Pulmonary artery endothelial cell (primary cell): ENCODE results near the gene SMCO4. TPM values are rescaled to one million over a fixed set of nuclear protein-coding genes. Genes with fewer than 3 reads are reported as not detected.

Source experiments
- DNase-seq: peaks from one replicate; pipeline ENCODE4 v3.0.0-alpha.2; 2011; ENCODE audit warnings: low read depth, low spot score
- total RNA-seq: library from RNA; depleted of rRNA; stranded (reverse); fragments of >200 nt; gene quantifications from 2 replicates; pipeline ENCODE4 v1.2.3, GENCODE V29; 2014

Gene SMCO4
- total RNA-seq, 1 donor from 2014 or later, result 9.0 TPM

DNA sequence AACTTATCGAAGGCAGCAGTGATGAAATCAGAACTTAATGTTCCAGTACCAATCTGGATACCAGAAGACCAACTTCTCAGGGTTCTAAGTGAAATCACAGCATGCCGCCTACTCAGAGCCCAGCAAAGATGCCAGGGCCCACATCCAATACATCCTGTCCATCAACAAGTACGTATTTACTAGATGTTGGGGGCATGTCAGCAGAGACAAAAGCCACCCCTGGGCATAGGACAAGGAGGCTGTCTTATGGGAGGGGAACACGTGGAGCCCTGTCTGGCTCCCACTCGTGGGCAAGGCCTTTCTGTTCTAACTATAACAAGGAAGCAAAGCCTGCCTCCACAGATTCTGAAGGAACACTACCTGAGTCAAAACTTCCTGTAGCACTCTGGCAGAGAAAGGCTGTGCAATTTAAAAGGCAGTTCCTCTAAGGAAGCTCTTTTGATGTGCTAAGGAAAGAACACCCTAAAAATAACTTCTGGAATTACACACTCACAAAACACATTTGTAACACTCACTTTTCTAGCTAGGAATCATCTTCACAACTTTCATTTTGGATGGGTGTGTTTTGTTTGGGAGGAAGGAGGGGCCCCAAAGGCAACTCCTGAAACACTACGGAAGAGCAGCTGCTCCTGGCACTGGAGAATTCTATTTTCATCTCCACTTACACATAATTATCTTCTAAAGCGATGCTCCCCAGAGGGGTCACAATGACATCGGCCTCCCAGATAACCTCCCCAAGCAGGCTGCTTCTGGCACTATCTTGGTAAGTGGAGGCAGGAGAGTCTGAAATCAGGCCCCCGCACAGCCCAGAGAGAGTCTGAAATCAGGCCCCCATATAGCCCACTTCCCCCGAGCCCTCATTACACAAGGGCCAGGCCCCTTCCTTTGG is 14.2 kb downstream of the SMCO4 start:
- no peak for DNase-seq

DNA sequence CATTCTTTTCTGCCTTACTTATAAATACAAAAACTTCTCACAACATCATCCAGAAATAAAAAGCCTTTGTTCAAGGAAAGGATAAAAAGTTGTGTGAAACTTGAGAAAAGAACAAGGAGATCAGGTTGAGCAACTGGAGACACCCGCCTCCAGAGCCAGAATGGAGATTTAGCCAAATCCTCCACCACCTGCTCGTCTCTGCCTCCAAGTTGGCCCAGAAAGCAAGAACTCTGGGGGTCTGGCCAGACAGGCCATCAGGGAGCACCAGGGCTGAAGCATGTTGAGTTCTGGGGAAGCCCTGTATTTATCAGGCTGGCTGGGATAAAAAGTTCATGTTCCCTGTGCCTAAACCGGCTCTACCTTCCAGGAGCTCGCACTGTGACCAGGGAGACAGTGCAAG is 14.9 kb downstream of the SMCO4 start:
- no peak for DNase-seq

DNA sequence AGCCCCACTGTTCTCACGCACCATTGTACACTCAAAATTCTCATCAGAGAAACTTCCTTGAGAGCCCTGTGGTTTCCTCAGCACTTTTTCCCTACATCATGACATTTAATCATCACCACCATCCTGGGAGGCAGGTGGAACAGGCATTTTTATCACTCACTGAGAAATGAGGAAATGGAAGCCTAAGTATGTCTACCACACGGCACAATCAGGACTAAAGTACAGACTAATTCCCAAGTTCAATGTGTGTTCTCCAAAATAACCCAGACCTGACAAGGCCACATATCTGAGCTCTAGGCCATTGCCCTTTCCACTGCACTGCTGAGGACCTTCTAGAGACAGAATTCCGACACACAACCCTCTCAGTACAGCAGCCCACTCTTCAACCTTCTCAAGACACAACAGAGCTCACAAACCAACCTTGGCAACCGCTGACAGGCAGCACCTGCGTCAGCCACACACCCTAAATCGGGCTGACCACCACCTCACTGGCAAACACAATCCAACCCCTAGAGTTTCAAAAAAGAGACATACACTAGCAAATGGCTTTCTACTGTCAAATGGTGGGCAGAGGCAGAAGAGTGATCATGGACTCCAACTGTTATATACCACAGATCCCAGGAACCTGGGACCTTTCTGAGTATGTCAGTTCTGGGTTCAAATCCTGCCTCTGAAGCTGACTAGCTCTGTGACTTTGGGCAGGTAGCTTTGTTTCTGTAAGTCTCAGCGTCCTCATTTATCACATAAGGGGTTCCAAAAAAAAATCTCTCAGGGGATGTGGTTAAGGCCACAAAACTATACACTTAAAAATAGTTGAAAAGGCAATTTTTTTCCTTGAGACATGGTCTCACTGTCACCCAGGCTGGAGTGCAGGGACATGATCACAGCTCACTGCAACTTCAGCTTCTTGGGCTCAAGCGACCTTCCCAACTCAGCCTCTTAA is 16.3 kb downstream of the SMCO4 start:
- no peak for DNase-seq

DNA sequence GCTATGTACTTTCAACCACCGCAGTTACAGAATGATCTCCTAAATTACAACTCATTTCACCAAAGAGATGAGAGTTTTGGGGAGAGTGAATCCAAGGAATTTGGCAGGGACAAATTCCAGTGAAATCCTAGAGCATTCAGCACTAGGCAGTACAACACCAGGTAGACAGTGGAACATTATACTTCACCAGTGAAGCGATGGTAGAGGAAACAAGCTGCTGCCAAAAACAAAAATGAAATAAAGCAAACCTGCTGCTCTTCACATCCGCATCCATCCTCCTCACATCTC is 16.9 kb downstream of the SMCO4 start:
- DNase-seq, result no peak

DNA sequence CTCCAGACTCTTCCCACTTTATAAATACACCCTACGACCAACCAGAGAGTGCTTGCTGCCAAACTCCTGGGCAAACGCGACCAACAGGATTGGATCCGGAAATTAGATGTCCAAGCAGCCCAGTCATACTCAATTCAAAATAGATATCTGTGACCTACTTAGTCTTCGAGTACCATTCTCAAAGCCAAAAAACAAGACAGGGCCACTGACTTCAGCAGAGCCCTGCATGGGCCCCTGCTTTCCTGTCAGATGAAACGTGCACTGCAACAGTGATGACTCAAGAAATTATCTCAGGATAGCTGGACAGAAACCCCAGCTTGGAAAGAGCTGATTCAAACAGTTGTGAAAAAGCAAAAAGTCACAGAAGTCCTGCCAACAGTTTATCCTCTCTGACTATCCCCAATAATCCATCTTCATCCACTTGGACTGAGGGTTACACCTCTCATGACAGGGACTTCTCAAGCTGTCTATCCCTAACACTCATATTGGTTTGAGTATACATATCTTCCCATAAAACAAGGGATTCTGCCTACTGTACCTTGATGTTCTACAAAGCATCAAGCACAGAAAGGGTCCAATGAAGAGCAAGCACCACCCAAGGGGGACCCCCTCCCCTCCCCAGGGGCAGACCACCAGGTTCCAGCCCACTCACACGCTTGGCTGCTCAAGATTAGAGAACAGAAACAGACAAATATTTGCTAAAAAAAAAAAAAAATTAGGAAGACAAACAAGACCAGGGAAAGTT is 17.4 kb downstream of the SMCO4 start:
- no peak for DNase-seq

DNA sequence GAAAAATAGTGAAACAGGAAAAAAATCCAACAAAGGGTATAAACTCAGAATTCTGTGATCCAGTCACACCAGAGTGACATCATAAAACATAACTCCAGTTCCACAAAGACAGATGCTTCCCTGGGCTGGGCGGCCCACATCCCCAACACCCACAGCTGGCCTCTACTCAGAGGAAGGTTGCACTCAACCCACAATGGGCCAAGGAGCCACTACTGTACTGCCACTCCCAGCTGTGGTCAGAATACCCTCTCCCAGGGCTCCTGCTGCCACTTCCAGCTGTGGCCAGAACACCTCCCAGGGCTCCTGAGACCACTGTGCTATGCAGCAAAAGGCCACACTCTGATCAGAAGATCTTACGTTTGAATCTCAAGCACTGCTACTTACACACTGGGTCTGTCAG is 18.3 kb downstream of the SMCO4 start:
- no peak for DNase-seq

DNA sequence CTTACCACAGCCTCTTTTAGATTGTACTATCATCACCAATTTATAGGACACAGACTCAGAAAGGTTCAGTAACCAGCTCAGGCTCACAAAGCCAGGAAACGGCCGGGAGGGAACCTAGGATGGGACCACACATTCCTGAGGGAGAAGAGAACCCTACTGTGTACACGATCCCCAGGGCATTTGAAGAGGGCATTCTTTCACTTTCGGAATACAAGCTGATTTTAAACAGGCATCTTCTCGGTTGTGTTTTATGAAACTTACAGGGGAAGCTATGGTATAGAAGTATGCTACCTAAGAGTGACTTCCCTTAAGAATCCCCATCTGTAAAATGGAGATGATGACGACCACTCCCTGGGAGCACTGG is 19.0 kb downstream of the SMCO4 start:
- no peak for DNase-seq

DNA sequence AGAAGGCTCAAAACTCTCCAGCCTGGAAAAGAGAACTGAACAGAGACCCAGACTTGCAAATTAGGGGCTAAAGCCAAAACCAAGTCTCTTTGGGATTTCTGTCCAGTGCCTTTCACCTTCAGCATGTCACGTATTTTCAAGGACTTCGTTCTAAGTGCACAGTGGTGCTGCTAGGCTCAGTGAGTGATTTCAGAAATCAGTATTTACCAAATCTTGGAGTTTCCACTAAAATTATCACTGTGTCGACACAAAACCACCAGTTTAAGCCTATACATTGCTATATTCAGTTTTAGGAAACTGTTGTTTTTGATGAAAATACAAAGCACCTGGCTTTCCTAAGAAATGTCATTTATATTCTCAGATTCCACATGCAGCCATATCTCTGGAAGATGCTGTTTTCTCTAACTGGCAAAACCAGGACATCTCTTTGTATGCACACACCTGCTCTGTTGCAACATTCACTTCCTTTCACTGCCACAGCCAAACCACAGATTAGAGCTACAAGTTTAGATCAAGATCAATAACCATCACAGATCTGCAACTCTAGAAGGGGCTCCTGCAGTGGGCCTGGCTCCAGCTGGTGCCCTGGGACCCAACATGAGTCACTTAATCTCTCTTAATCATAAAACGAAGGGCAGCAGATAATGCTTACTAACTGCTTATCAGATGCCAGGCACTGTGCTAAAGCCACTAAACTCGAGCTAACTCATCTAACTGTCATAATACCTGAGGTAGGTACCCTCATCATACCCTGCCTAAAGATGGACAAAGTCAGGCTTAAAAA is 22.3 kb downstream of the SMCO4 start:
- no peak for DNase-seq

DNA sequence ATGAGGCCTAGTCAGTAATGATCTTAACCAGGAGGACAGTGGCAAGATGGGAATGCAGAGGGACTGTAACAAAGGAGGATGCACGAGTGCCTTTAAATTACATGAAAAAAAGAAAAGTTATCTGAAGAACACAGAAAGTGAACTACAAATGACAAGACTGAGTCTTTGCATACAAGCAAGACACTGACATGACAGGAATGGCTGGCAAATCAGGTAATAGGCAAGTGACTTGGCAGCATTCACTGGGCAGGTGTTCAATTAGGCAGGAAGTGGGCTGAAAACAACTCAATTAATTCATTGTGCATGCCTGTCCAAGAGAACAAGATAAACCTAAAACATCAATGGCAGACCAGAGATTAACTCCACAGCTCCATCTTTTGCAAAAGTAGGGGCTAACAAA is 24.0 kb downstream of the SMCO4 start:
- DNase-seq, result no peak

DNA sequence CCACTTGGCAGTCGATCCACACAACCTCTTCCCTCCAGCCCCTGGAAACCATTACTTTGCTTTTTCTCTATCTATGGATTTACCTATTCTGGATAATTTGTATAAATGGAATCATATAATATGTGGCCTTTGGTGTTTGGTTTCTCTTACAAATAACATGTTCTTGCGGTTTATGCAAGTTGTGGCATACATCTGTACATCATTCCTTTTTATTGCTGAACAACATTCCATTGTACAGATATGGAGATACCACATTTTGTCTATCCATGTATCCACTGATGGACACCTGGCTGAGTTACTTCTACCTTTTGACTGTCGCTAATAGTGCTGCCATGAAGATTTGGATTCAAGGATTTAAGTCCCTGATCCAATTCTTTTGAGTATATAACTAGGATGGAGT is 25.1 kb downstream of the SMCO4 start:
- DNase-seq, result no peak

DNA sequence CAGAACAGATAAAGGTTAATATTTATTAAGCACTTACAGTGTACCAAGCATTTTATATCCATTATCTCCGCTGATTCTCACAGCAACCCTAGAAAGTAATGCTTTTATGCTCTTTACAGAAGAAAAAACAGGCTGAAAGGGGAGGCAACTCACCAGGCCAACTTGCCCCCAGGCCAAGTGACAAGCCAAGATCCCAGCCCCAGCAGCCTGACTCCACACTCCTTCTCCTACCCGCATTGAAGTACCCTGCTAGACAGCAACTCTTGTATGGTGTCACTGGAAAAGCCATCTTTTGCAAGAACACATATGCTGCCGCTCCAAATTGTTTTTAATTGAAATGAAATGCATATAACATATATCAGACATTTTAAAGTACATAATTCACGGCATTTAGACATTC is 25.6 kb downstream of the SMCO4 start:
- DNase-seq, result no peak

DNA sequence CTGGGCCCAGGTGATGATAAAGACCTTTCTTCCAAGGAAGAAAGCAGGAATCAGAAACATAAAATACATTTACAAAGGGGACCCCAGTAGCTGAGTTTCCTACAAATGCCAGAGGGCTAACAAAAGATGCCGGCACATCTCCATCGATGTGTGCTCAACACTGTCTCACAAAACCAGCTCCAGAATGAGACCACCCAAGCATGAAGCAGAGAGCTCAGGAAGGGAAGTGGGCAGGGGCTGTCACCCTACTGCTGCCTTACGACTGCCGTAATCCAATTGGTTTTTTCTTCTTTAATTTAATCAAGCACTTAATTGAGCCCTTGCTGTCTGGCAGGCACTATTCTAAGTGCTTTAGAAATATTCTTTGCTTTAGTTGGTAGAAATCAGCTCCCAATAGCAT is 26.1 kb downstream of the SMCO4 start:
- no peak for DNase-seq

DNA sequence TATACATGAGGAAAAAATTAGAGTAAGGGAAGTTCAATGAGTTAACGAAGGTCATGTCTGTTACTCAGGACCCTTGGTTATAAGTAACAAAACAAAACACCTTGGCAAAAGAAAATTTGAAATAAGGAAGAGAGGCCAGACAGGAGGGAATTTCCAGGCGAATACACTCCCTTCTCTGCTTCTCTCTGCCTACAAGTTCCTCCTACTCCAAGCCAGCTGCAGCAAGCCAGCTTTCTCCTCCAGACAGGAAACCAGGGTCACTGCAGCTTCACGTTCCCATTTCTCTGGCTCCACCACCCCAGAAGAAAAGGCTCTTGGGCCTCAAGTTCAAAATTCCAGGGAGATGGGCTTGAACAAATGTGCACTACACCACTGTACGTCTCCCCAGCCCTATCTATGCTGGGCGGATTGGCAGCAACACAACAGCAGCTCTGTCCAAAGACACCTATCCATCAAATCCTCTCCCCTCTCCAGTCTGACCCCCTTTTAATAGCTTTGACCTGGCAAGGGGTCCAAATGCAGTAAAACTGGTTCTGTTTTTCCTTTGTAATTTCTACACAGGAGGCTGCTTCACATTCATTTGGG is 27.7 kb downstream of the SMCO4 start:
- no peak for DNase-seq

DNA sequence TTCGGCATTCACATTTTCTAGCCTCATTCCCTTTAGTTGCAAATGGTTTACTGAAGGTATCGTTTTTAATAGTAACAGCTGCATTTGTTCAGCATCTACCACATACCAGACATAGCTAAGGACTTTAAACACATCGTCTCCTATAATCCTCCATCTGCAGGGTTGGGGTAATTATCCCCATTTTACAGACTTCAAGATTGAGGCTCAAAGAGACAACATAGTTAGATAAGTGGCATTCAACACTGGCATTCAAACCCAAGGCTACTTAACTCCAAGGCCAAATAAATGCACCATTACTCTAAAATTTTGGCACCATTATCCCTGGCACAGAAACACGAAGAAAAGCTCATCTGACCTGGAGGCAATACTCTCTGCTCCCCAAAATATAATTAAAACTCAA is 28.5 kb downstream of the SMCO4 start:
- DNase-seq, result no peak

DNA sequence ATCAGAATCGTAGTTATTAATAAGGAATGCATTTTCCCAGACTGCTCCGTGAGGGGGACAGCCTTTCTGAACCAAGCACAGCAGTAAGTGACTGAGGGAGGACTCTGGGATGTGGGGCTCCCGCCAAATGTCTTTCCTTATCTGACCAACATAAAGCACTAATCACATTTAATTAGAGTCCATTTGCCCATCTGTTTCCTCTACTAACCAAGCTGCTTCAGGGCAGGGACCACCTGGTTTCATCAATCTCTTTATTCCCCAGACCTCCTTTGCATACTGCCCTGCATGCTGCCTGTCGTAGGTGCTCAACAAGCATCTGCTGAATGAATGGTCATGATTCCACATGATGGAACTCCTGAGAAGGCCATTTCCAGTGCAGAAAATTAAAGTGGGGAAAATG is 29.4 kb downstream of the SMCO4 start:
- no peak for DNase-seq

DNA sequence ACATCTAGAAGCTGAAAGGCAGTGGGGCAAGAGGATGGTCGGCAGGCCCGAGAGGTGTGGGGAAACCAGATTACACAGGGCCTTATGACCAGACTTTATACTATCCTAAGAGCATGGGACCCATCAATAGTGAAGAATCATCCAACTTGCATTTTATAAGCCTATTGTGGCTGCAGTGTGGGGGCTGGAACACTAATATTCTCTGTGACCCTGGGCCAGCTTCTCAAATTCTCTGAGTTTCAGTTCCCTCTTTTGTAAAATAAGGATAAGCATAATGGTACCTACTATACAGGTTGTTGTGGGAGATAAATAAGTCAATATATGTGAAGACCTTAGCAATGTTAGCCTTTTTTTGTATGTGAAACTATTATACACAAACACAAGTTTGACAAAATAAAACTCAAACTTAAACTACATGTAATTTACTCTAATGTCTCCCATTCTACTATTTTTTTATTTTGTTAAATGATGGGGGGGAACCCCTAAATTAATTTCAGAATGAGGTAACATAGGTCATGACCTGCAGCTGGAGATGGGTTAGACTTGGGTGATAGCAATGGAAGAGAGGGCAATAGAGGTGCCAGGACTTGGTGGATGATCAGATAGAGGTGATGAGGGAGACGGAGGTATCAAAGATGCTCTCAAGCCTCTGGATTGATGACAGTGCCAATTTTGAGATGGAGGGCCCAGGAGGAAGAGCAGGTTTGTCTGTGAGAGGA is 30.1 kb downstream of the SMCO4 start:
- no peak for DNase-seq

DNA sequence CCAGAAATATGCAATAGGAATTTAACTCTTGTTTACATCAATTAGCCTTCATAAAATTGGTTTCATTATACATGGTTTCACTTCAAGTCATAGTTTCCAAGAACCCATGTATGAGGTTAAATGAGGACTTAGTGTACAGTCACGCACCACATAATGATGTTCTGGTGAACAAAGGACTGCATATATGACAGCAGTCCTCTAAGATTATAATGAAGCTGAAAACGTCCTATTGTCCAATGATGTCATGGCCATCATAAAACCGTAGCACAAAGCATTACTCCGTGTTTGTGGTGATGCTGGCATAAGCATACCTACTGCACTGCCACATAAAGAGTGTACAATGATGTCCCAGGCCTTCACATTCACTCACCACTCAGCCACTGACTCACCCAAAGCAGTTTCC is 31.1 kb downstream of the SMCO4 start:
- no peak for DNase-seq

DNA sequence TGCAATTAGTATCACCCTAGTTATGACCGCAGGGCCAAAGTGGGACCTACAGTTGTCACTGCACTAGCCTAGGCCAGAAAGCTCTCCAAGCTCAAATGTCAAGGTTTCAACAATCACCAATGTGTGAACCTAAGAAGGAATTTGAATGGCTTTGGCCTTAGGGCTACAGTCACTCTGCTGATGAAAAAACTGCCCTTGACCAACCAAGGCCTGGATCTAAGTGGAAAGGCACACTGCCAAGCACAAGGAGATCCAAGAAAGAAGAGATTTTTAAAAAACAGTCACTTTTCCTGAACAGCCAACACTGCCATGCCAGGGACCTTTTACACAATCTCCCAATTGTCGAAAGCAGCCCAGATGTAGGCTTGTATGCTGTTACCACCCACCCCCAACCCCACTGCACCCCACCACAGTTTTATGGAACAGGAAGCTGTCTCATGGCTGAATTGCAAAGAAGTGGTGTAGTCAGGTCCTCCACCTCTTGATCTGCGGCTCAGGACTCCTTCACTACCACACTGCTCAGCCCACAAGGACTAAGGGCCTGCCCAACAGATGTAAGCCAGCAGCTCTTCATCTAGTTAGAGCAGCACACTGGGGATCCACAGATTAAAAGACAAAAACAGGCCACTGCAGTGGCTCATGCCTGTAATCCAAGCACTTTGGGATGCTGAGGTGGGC is 32.9 kb downstream of the SMCO4 start:
- no peak for DNase-seq

DNA sequence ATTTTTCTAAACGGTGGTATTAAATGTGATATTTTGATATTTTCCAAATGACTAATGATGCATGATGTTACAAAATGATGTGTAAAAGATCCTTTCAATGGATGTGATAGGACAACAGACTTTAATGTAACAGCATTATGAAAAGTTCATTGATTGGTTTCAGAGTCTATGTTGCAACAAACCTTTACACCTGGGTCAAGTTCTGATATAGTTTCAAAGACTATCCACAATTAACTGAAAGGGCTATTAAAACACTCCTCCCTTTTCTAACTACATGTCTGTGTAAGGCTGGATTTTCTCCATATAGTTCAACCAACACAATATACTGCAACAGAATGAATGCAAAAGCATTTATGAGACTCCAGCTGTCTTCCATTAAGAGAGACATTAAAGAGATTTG is 35.7 kb downstream of the SMCO4 start:
- no peak for DNase-seq

DNA sequence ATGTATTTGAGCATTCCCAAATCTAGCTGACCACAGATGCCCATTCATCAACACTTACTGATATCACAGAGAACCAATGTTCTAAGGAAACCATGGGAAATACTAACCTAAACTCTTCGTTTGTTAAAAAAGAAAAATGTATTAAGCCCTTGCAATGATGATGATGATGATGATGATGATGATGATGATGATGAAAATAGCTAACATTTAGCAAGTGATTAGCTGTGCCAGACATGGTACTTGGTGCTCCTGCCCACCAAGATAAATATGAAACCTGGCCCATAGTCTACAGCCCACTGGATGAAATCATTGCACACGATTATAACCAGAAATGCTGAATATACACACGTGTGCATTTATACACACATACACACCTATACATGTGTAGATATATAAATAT is 37.5 kb downstream of the SMCO4 start:
- DNase-seq, result no peak
